HG03280 (cell line): ENCODE measurements around the gene FMNL2.

Experiments used
- ATAC-seq: cut with Tn5 transposase; IDR thresholded peaks from one replicate; pipeline ENCODE4 v1.9.1; 2021; ENCODE audit warnings: mild to moderate bottlenecking, moderate library complexity; ENCODE audit not compliant: unreplicated experiment

Gene FMNL2

GRCh38 chr2:152400607-152401214 lies 65.7 kb downstream of the FMNL2 start:
- no peak for ATAC-seq

- no peak for ATAC-seq
Measured at GRCh38 chr2:152402780-152403759, 68.1 kb downstream of the FMNL2 start.

- ATAC-seq = peak; percentile 8
Measured at GRCh38 chr2:152405206-152406118, 70.5 kb downstream of the FMNL2 start.

GRCh38 chr2:152406119-152406835 lies 71.3 kb downstream of the FMNL2 start:
- ATAC-seq = peak; percentile 54

- no peak for ATAC-seq
Measured at GRCh38 chr2:152406836-152407161, 71.8 kb downstream of the FMNL2 start.

- peak; percentile 80 for ATAC-seq
Measured at GRCh38 chr2:152407204-152407721, 72.3 kb downstream of the FMNL2 start.

- ATAC-seq = no peak
Measured at GRCh38 chr2:152407806-152408205, 72.8 kb downstream of the FMNL2 start.

- no peak for ATAC-seq
Measured at GRCh38 chr2:152408254-152408653, 73.3 kb downstream of the FMNL2 start.

GRCh38 chr2:152409386-152410164 lies 74.6 kb downstream of the FMNL2 start:
- no peak for ATAC-seq

GRCh38 chr2:152410165-152410597 lies 75.2 kb downstream of the FMNL2 start:
- no peak for ATAC-seq

GRCh38 chr2:152411154-152411553 lies 76.2 kb downstream of the FMNL2 start:
- ATAC-seq = no peak

GRCh38 chr2:152413228-152414030 lies 78.5 kb downstream of the FMNL2 start:
- no peak for ATAC-seq

GRCh38 chr2:152415231-152415642 lies 80.3 kb downstream of the FMNL2 start:
- ATAC-seq = no peak

GRCh38 chr2:152415796-152416195 lies 80.8 kb downstream of the FMNL2 start:
- ATAC-seq = no peak

GRCh38 chr2:152418688-152419087 lies 83.7 kb downstream of the FMNL2 start:
- no peak for ATAC-seq

GRCh38 chr2:152419944-152420343 lies 85.0 kb downstream of the FMNL2 start:
- no peak for ATAC-seq

- no peak for ATAC-seq
Measured at GRCh38 chr2:152420363-152420762, 85.4 kb downstream of the FMNL2 start.

- no peak for ATAC-seq
Measured at GRCh38 chr2:152420936-152421335, 86.0 kb downstream of the FMNL2 start.
